Rectal smooth muscle tissue (tissue), 1 donor: ENCODE data around the gene FBLN2.

ENCODE experiments used
- H3K27ac ChIP-seq: one replicate; pipeline ENCODE4 v1.7.0; 2013; ENCODE audit warnings: low read depth, low read length, inconsistent platforms
- H3K27me3 ChIP-seq: one replicate; pipeline ENCODE4 v1.7.0; 2013; ENCODE audit warnings: low read length; ENCODE audit not compliant: control insufficient read depth, insufficient read depth
- H3K36me3 ChIP-seq: one replicate; pipeline ENCODE4 v1.7.0; 2013; ENCODE audit warnings: low read length; ENCODE audit not compliant: control insufficient read depth, insufficient read depth
- H3K4me1 ChIP-seq: one replicate; pipeline ENCODE4 v1.7.0; 2013; ENCODE audit warnings: low read length; ENCODE audit not compliant: control insufficient read depth, insufficient read depth
- H3K4me3 ChIP-seq: one replicate; pipeline ENCODE4 v1.7.0; 2013; ENCODE audit warnings: low read length
- H3K9ac ChIP-seq: one replicate; pipeline ENCODE4 v1.7.0; 2013; ENCODE audit warnings: low read length

FBLN2 gene

GRCh38 chr3:13529196-13530112, 19.5 kb upstream of the FBLN2 start:
- no peak overlapping the region for H3K4me3 ChIP-seq
- H3K36me3 ChIP-seq = no peaks in the 10 kb centered on the region
- no peak overlapping the region for H3K27ac ChIP-seq
- no peak overlapping the region for H3K9ac ChIP-seq
- H3K4me1 ChIP-seq = no peaks in the 10 kb centered on the region
- H3K27me3 ChIP-seq = no peaks in the 10 kb centered on the region

- Histone ChIP-seq H3K4me1 (no peaks in the 10 kb centered on the region), H3K27me3 (no peaks in the 10 kb centered on the region), H3K27ac (no peak overlapping the region), H3K36me3 (no peaks in the 10 kb centered on the region), H3K4me3 (no peak overlapping the region), H3K9ac (no peak overlapping the region)
Observed at GRCh38 chr3:13530241-13531009, 18.5 kb upstream of the FBLN2 start.

GRCh38 chr3:13532085-13532484, 16.8 kb upstream of the FBLN2 start:
- Histone ChIP-seq H3K9ac (no peak overlapping the region), H3K27me3 (peaks cover 1% of the 10 kb centered on the region), H3K4me1 (no peaks in the 10 kb centered on the region), H3K27ac (no peak overlapping the region), H3K4me3 (no peak overlapping the region), H3K36me3 (no peaks in the 10 kb centered on the region)

- no peaks in the 10 kb centered on the region for H3K4me1 ChIP-seq
- no peak overlapping the region for H3K27ac ChIP-seq
- H3K9ac ChIP-seq = no peak overlapping the region
- H3K27me3 ChIP-seq = peaks cover 1% of the 10 kb centered on the region
- no peak overlapping the region for H3K4me3 ChIP-seq
- no peaks in the 10 kb centered on the region for H3K36me3 ChIP-seq
Observed at GRCh38 chr3:13532631-13533030, 16.3 kb upstream of the FBLN2 start.

- no peak overlapping the region for H3K4me3 ChIP-seq
- H3K9ac ChIP-seq = no peak overlapping the region
- no peak overlapping the region for H3K27ac ChIP-seq
- no peaks in the 10 kb centered on the region for H3K4me1 ChIP-seq
- H3K36me3 ChIP-seq = no peaks in the 10 kb centered on the region
- H3K27me3 ChIP-seq = peaks cover 1% of the 10 kb centered on the region
Observed at GRCh38 chr3:13533885-13534301, 15.0 kb upstream of the FBLN2 start.

- no peaks in the 10 kb centered on the region for H3K4me1 ChIP-seq
- no peak overlapping the region for H3K27ac ChIP-seq
- H3K27me3 ChIP-seq = peaks cover 1% of the 10 kb centered on the region
- no peak overlapping the region for H3K9ac ChIP-seq
- no peak overlapping the region for H3K4me3 ChIP-seq
- H3K36me3 ChIP-seq = no peaks in the 10 kb centered on the region
Observed at GRCh38 chr3:13535526-13535875, 13.4 kb upstream of the FBLN2 start.

GRCh38 chr3:13535905-13536304, 13.0 kb upstream of the FBLN2 start:
- H3K27me3 ChIP-seq = peaks cover 1% of the 10 kb centered on the region
- no peaks in the 10 kb centered on the region for H3K36me3 ChIP-seq
- no peaks in the 10 kb centered on the region for H3K4me1 ChIP-seq
- H3K27ac ChIP-seq = no peak overlapping the region
- no peak overlapping the region for H3K9ac ChIP-seq
- no peak overlapping the region for H3K4me3 ChIP-seq

- Histone ChIP-seq H3K4me3 (no peak overlapping the region), H3K9ac (no peak overlapping the region), H3K36me3 (no peaks in the 10 kb centered on the region), H3K27ac (no peak overlapping the region), H3K27me3 (peaks cover 1% of the 10 kb centered on the region), H3K4me1 (no peaks in the 10 kb centered on the region)
Observed at GRCh38 chr3:13536432-13536831, 12.5 kb upstream of the FBLN2 start.

GRCh38 chr3:13536832-13537231, 12.1 kb upstream of the FBLN2 start:
- Histone ChIP-seq H3K27ac (no peak overlapping the region), H3K36me3 (no peaks in the 10 kb centered on the region), H3K4me1 (no peaks in the 10 kb centered on the region), H3K9ac (no peak overlapping the region), H3K4me3 (no peak overlapping the region), H3K27me3 (peaks cover 1% of the 10 kb centered on the region)

- Histone ChIP-seq H3K4me3 (no peak overlapping the region), H3K27ac (no peak overlapping the region), H3K9ac (no peak overlapping the region), H3K27me3 (peaks cover 1% of the 10 kb centered on the region), H3K36me3 (no peaks in the 10 kb centered on the region), H3K4me1 (no peaks in the 10 kb centered on the region)
Observed at GRCh38 chr3:13537244-13537908, 11.5 kb upstream of the FBLN2 start.

- Histone ChIP-seq H3K4me3 (no peak overlapping the region), H3K36me3 (no peaks in the 10 kb centered on the region), H3K27me3 (peaks cover 1% of the 10 kb centered on the region), H3K9ac (no peak overlapping the region), H3K27ac (no peak overlapping the region), H3K4me1 (no peaks in the 10 kb centered on the region)
Observed at GRCh38 chr3:13537909-13538296, 11.0 kb upstream of the FBLN2 start.

- Histone ChIP-seq H3K27ac (no peak overlapping the region), H3K36me3 (no peaks in the 10 kb centered on the region), H3K4me1 (no peaks in the 10 kb centered on the region)
Observed at GRCh38 chr3:13538520-13539291, 10.2 kb upstream of the FBLN2 start.

More at GRCh38 chr3:13538520-13539291, 10.2 kb upstream of the FBLN2 start:
- no peak overlapping the region for H3K4me3 ChIP-seq
- H3K9ac ChIP-seq = no peak overlapping the region
- H3K27me3 ChIP-seq = peaks cover 1% of the 10 kb centered on the region
